ENCODE data around the gene FNDC3B. TPM values are rescaled to one million over a fixed set of nuclear protein-coding genes. Genes with fewer than 3 reads are reported as not detected.

The FNDC3B gene
- total and polyA plus RNA-seq, 2 of the 8 experiments (the other 6 are each of a cell fraction or from before 2014, with no cell fraction given): 14.1 to 44.4 TPM

- no peak overlapping the region for H2BK120ac ChIP-seq (replicated peaks; ENCODE audit: low read depth, low read length)
- no peaks in the 10 kb centered on the region for H3K27me3 ChIP-seq (replicated peaks in 1 of 4; ENCODE audit: control insufficient read depth in 3 of 4, extremely low read depth in 1 of 4, insufficient read depth in 3 of 4, low read length in 3 of 4)
- DNase-seq (ENCODE audit: low read depth in 1 of 2, low spot score in 2 of 2) (no peak), FAIRE-seq (no peak)
- no peak overlapping the region for H2BK15ac ChIP-seq (ENCODE audit: low read length)
- WGBS, 2 experiments (ENCODE audit: extremely low coverage in 1 of 2, insufficient coverage in 1 of 2, insufficient read length in 1 of 2, insufficient replicate concordance in 2 of 2, low coverage in 1 of 2, low lambda C conversion rate in 2 of 2, missing lambda C conversion rate in 1 of 2): 90% methylated on average over 2 of the region's 2 CpGs; no CpG with 5 or more reads in 1 of the 2 experiments
- no peaks in the 10 kb centered on the region for H3K23me2 ChIP-seq (ENCODE audit: low read depth, low read length)
- H3K4ac ChIP-seq (replicated peaks; ENCODE audit: insufficient read length, low read depth, low read length): no peak overlapping the region
- H3K79me1 ChIP-seq (ENCODE audit: low read depth, low read length): peaks cover 5% of the 10 kb centered on the region; the same call in 1 of the 2 replicates
- H2BK12ac ChIP-seq (ENCODE audit: low read depth, low read length): no peak overlapping the region
- peaks cover 2 to 15% (median 8%) of the 10 kb centered on the region in 4 experiments; a peak in 5 of 7 replicates for H3K4me1 ChIP-seq (replicated peaks in 1 of 4; ENCODE audit: control insufficient read depth in 3 of 4, insufficient read depth in 4 of 4, low read length in 3 of 4)
- no peak overlapping the region for H4K8ac ChIP-seq (ENCODE audit: extremely low read depth, insufficient read depth, low read length)
- no peak overlapping the region for H4K91ac ChIP-seq (replicated peaks; ENCODE audit: insufficient read length, low read length)
- no peak overlapping the region for H3K56ac ChIP-seq (replicated peaks; ENCODE audit: insufficient read length, low read depth, low read length)
- peaks cover 0 to 99% of the 10 kb centered on the region in 2 experiments; a peak in 3 of 4 replicates for H3K79me2 ChIP-seq (ENCODE audit: control insufficient read depth in 1 of 2, insufficient read depth in 2 of 2, low read length in 2 of 2)
- H2BK5ac ChIP-seq (ENCODE audit: low read depth, low read length): no peak overlapping the region
- H4K20me1 ChIP-seq (replicated peaks in 1 of 2; ENCODE audit: control insufficient read depth in 1 of 2, insufficient read depth in 2 of 2, low read length in 2 of 2): peaks cover 0 to 2% of the 10 kb centered on the region in 2 experiments
- H3K14ac ChIP-seq (ENCODE audit: insufficient read length): no peak overlapping the region
- CTCF ChIA-PET (ENCODE audit: partially characterized antibody): interaction anchor here (1.1 kb wide), 1 partner anchor 14 kb away, joined by 3 read pairs; no protein-coding TSS in a partner anchor
- POLR2A ChIA-PET (ENCODE audit: partially characterized antibody): interaction anchor here (1.2 kb wide), 1 partner anchor 60 kb away, joined by 4 read pairs; no protein-coding TSS in a partner anchor
- no peaks in the 10 kb centered on the region for H3K9me3 ChIP-seq (ENCODE audit: insufficient read depth in 2 of 2, low read depth in 1 of 2, low read length in 1 of 2)
- H2AFZ ChIP-seq (ENCODE audit: low read length): no peak overlapping the region
- H4K5ac ChIP-seq (ENCODE audit: insufficient read length, low read depth, low read length): no peak overlapping the region
- no peak overlapping the region for H3K4me3 ChIP-seq (ENCODE audit: extremely low read depth in 1 of 4, insufficient read depth in 2 of 4, low read depth in 3 of 4, low read length in 4 of 4)
- H3K27ac ChIP-seq (ENCODE audit: low read depth, low read length): no peak overlapping the region
- H3K9ac ChIP-seq (replicated peaks in 1 of 4; ENCODE audit: extremely low read depth in 1 of 4, low read depth in 3 of 4, low read length in 3 of 4): no peak overlapping the region
- no peak overlapping the region for H2AK5ac ChIP-seq (ENCODE audit: low read depth, low read length)
- H2BK20ac ChIP-seq (ENCODE audit: low read length): no peak overlapping the region
- no peaks in the 10 kb centered on the region for H3K36me3 ChIP-seq (ENCODE audit: control insufficient read depth in 2 of 4, insufficient read depth in 4 of 4, low read length in 3 of 4)
- no peak overlapping the region for H3K18ac ChIP-seq (ENCODE audit: extremely low read depth, low read length)
- no peak overlapping the region for H3K23ac ChIP-seq (ENCODE audit: insufficient read length)
- no peak for TF ChIP-seq TBP (IDR thresholded peaks at IDR 0.05; ENCODE audit: low read depth, low read length)
- TF ChIP-seq CHD1 (IDR thresholded peaks at IDR 0.05; ENCODE audit: low read depth, low read length): no peak
- TF ChIP-seq CEBPB (IDR thresholded peaks at IDR 0.05; ENCODE audit: low read depth, low read length): no peak
- TF ChIP-seq EGR1 (IDR thresholded peaks at IDR 0.05; ENCODE audit: borderline replicate concordance, low read depth, low read length): no peak
- no peak for TF ChIP-seq RFX5 (IDR thresholded peaks at IDR 0.05; ENCODE audit: borderline replicate concordance, low read depth, low read length)
- TF ChIP-seq PHF8 (conservative IDR thresholded peaks at IDR 0.05; ENCODE audit: low read depth, low read length): no peak
- no peak for TF ChIP-seq MAFK (IDR thresholded peaks at IDR 0.05; ENCODE audit: low read depth, low read length)
- no peak for TF ChIP-seq SP1 (IDR thresholded peaks at IDR 0.05; ENCODE audit: low read depth, low read length)
- TF ChIP-seq MAX (IDR thresholded peaks at IDR 0.05): no peak
- no peak for TF ChIP-seq TCF12 (IDR thresholded peaks at IDR 0.05; ENCODE audit: low read depth, low read length)
- no peak for TF ChIP-seq SUZ12 (IDR thresholded peaks at IDR 0.05; ENCODE audit: low read length)
- TF ChIP-seq BACH1 (IDR thresholded peaks at IDR 0.05; ENCODE audit: low read length): no peak
- H3K4me2 ChIP-seq (ENCODE audit: insufficient read depth in 1 of 2, low read depth in 2 of 2, low read length in 2 of 2): no peak overlapping the region
Measured at GRCh38 chr3:172100482-172100881, 61.1 kb downstream of the FNDC3B start.
